DND-41 (cell line): ENCODE results near the gene MFSD6.

Source experiments
- EZH2 ChIP-seq: IDR thresholded peaks from 3 replicates; pipeline ENCODE4 v1.6.1; 2012; ENCODE audit warnings: borderline replicate concordance, low read depth, mild to moderate bottlenecking, moderate library complexity, low read length, inconsistent platforms; ENCODE audit not compliant: severe bottlenecking
- TF ChIP-seq, protein P1 (sequence below): IDR thresholded peaks from 2 replicates; pipeline ENCODE4 v1.5.1; 2012; ENCODE audit warnings: borderline replicate concordance, low read length, moderate library complexity, mild to moderate bottlenecking; ENCODE audit not compliant: poor library complexity, severe bottlenecking; ENCODE audit errors: extremely low read depth

GRCh38 chr2:190507135-190507534, 99.0 kb downstream of the MFSD6 start:
- TF ChIP-seq, protein P1, sequence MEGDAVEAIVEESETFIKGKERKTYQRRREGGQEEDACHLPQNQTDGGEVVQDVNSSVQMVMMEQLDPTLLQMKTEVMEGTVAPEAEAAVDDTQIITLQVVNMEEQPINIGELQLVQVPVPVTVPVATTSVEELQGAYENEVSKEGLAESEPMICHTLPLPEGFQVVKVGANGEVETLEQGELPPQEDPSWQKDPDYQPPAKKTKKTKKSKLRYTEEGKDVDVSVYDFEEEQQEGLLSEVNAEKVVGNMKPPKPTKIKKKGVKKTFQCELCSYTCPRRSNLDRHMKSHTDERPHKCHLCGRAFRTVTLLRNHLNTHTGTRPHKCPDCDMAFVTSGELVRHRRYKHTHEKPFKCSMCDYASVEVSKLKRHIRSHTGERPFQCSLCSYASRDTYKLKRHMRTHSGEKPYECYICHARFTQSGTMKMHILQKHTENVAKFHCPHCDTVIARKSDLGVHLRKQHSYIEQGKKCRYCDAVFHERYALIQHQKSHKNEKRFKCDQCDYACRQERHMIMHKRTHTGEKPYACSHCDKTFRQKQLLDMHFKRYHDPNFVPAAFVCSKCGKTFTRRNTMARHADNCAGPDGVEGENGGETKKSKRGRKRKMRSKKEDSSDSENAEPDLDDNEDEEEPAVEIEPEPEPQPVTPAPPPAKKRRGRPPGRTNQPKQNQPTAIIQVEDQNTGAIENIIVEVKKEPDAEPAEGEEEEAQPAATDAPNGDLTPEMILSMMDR, result no peak
- no peak for TF ChIP-seq EZH2
